Lung (tissue), 12 donors: ENCODE measurements around the gene FADS3. TPM values are rescaled to one million over a fixed set of nuclear protein-coding genes. Genes with fewer than 3 reads are reported as not detected.

Experiments used
- ATAC-seq: fragments of 200-7000 bp; cut with Tn5 transposase; one replicate; pipeline ENCODE4 v1.9.1; 2020; ENCODE audit warnings: moderate number of reproducible peaks; ENCODE audit not compliant: insufficient read depth, low FRiP score
- DNase-seq, 3 donors: peaks; one replicate each; pipeline ENCODE4 v3.0.0-alpha.2; 2013 to 2017
- H3K27ac ChIP-seq, 2 donors: one replicate each; pipeline ENCODE4 v1.5.1; 2013; ENCODE audit warnings: mild to moderate bottlenecking in 2 of 2, moderate library complexity in 2 of 2, control low read depth in 1 of 2, inconsistent platforms in 1 of 2, low read depth in 1 of 2, low read length in 1 of 2
- H3K27me3 ChIP-seq, 3 donors: one replicate each; pipeline ENCODE4 v1.5.1; 2013; ENCODE audit warnings: low read length in 2 of 3; ENCODE audit not compliant: control insufficient read depth in 3 of 3, insufficient read depth in 3 of 3
- H3K36me3 ChIP-seq, 4 donors: one replicate each; pipeline ENCODE4 v1.5.1; 2013; ENCODE audit warnings: low read length in 4 of 4, mild to moderate bottlenecking in 1 of 4, moderate library complexity in 1 of 4; ENCODE audit not compliant: control insufficient read depth in 4 of 4, insufficient read depth in 4 of 4
- H3K4me1 ChIP-seq, 5 donors: one replicate each; pipeline ENCODE4 v1.5.1; 2013; ENCODE audit warnings: low read length in 5 of 5, mild to moderate bottlenecking in 2 of 5, moderate library complexity in 1 of 5; ENCODE audit not compliant: control insufficient read depth in 5 of 5, insufficient read depth in 5 of 5
- H3K4me3 ChIP-seq: one replicate; pipeline ENCODE4 v1.5.1; 2013; ENCODE audit warnings: mild to moderate bottlenecking, control low read depth, moderate library complexity
- H3K9ac ChIP-seq, 2 donors: one replicate each; pipeline ENCODE4 v1.5.1; 2013; ENCODE audit warnings: low read length in 2 of 2, control low read depth in 1 of 2; ENCODE audit not compliant: insufficient read depth in 1 of 2
- H3K9me3 ChIP-seq, 4 donors: one replicate each; pipeline ENCODE4 v1.5.1; 2013; ENCODE audit warnings: low read length in 3 of 4, mild to moderate bottlenecking in 1 of 4, moderate library complexity in 1 of 4; ENCODE audit not compliant: control insufficient read depth in 4 of 4, insufficient read depth in 3 of 4
- WGBS, 2 donors: extraction: QIAGEN DNeasy Blood & Tissue Kit; methylation state at CpG; one replicate each; pipeline ENCODE4 v1.1.7; 2013; 5-methylcytosine and 5-hydroxymethylcytosine counted together
- polyA plus RNA-seq, 2 donors: library from polyadenylated mRNA; stranded (reverse); fragments of 200-250 nt; gene quantifications; one replicate each; pipeline ENCODE4 v1.2.1, GENCODE V29; 2013
- total RNA-seq, 2 donors: library from RNA; depleted of rRNA in 1 of 2; stranded (reverse); fragments of >200 nt in 1 of 2; gene quantifications; one replicate each; pipeline ENCODE4 v1.2.1, GENCODE V29; 2014 to 2021
- TF ChIP-seq, protein P1 (sequence below): IDR thresholded peaks from 2 replicates; pipeline ENCODE4 v1.5.1; 2012; ENCODE audit warnings: mild to moderate bottlenecking; ENCODE audit errors: control extremely low read depth, extremely low read depth
- donor health status: control.
- donor health status: control.
- donor health status: Bipolar disorder and iron deficiency.
- donor health status: healthy.
- donor health status: DM: yes; HTN: yes; CAD: no.

Gene FADS3
- total and polyA plus RNA-seq, 4 donors: 12.3 to 64.8 (median 54.5) TPM

DNA sequence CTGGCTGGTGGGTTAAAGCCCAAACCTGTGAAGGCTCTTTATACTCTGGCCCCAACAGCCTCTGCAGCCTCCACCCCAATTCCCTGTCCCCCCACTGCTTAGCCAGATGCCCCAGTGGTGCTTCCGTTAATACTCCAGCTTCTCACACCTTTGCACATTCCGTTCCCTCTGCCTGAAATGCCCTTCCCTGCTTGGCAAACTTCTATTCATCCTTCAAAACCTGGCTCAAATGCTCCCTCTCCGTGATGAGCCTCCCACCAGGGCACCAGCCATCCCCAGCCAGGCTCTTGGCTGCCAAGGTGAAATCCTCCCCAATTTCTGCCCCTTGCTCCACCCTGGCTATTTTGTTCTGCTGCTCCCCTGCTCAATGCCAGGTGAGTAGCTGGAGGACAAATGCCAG, 12.5 kb upstream of the FADS3 start:
- Histone ChIP-seq H3K27ac (no peak overlapping the region), H3K9ac (no peak overlapping the region), H3K27me3 (no peaks in the 10 kb centered on the region), H3K4me1 (peaks cover 0 to 7% (median 5%) of the 10 kb centered on the region in 5 donors), H3K36me3 (peaks cover 0 to 9% (median 4%) of the 10 kb centered on the region in 4 donors), H3K4me3 (no peak overlapping the region), H3K9me3 (no peaks in the 10 kb centered on the region)
- WGBS, 2 donors: 94 to 95% methylated on average over 3 of the region's 3 CpGs
- no peak for DNase-seq
- TF ChIP-seq, protein P1, sequence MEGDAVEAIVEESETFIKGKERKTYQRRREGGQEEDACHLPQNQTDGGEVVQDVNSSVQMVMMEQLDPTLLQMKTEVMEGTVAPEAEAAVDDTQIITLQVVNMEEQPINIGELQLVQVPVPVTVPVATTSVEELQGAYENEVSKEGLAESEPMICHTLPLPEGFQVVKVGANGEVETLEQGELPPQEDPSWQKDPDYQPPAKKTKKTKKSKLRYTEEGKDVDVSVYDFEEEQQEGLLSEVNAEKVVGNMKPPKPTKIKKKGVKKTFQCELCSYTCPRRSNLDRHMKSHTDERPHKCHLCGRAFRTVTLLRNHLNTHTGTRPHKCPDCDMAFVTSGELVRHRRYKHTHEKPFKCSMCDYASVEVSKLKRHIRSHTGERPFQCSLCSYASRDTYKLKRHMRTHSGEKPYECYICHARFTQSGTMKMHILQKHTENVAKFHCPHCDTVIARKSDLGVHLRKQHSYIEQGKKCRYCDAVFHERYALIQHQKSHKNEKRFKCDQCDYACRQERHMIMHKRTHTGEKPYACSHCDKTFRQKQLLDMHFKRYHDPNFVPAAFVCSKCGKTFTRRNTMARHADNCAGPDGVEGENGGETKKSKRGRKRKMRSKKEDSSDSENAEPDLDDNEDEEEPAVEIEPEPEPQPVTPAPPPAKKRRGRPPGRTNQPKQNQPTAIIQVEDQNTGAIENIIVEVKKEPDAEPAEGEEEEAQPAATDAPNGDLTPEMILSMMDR: no peak
- no peak for ATAC-seq

DNA sequence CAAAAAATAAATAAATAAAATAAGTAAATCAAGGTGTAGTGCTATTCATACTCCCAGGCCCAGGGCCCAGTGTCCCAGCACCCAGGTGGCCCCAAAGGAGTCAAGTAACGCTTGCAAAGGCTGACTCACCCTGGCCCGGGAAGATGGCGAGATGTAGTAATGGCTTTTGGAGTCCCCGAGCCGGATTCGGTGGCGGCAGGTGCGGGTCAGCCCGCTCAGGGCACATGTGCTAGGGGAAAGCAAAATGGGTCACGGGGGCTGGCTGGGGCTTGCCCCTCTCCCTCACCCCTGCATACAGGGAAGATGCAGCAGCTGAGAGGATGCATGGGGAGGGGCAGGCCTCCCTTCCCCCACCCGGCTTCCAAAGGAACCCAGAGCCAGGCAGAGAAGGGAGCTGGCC, 11.0 kb upstream of the FADS3 start:
- Histone ChIP-seq H3K4me3 (no peak overlapping the region), H3K9ac (no peak overlapping the region), H3K9me3 (no peaks in the 10 kb centered on the region), H3K27me3 (no peaks in the 10 kb centered on the region), H3K36me3 (peaks cover 0 to 9% (median 4%) of the 10 kb centered on the region in 4 donors), H3K27ac (no peak overlapping the region), H3K4me1 (no peaks in the 10 kb centered on the region)
- ATAC-seq (no peak), DNase-seq (no peak)
- WGBS, 2 donors: 88 to 92% methylated on average over 11 of the region's 11 CpGs
- TF ChIP-seq, protein P1: no peak

DNA sequence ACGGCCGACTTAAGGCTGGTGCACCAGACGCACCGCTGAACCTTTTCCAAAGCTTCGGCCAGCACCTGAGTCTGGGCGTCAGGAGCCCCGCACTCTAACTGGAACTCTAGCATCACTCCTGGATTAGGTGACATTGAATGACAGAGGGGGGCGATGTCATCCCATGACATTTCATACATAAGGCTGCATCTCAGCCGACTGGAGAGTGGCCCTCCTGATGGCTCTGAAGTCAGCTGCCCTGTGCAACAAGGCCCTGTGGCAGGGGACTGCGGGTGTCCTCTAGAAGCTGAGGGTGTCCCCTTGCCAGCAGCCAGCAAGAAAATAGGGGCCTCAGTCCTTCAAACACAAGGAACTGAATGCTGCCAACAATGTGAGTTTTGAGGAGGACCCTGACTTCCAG, 10.1 kb upstream of the FADS3 start:
- Histone ChIP-seq H3K9ac (no peak overlapping the region), H3K36me3 (peaks cover 0 to 12% (median 3%) of the 10 kb centered on the region in 4 donors), H3K27ac (no peak overlapping the region), H3K9me3 (no peaks in the 10 kb centered on the region), H3K4me3 (no peak overlapping the region), H3K27me3 (no peaks in the 10 kb centered on the region), H3K4me1 (no peaks in the 10 kb centered on the region)
- TF ChIP-seq, protein P1: no peak
- DNase-seq: no peak
- WGBS, 2 donors: 90 to 95% methylated on average over 10 of the region's 10 CpGs
- no peak for ATAC-seq

DNA sequence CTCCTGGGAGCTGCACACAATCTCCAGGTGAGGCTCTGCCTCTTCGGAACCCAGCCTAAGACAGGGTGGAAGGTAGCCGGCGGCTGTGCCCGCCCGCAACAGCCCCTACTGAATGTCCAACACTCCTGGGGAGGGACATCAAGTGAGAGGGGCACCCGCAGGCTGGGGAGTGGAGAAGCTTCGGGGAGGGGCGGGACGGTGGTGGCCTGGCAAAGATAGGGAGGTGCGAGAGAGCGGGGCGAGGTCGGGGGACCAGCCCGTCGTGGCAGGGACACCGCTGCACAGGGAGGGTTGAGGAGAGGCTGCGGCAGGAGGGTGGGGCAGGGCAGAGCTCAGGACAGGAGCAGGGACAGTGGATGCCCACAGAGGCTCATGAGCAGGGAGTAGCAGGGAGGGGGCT, 8.9 kb upstream of the FADS3 start:
- H3K36me3 ChIP-seq: peaks cover 0 to 6% (median 3%) of the 10 kb centered on the region in 4 donors
- H3K27me3 ChIP-seq: no peaks in the 10 kb centered on the region
- 92 to 95% methylated on average over 17 of the region's 17 CpGs for WGBS, 2 donors
- H3K4me3 ChIP-seq: no peak overlapping the region
- DNase-seq: no peak
- no peaks in the 10 kb centered on the region for H3K4me1 ChIP-seq
- H3K9me3 ChIP-seq: no peaks in the 10 kb centered on the region
- no peak overlapping the region for H3K27ac ChIP-seq
- no peak overlapping the region for H3K9ac ChIP-seq
- no peak for ATAC-seq
- TF ChIP-seq, protein P1: no peak
